ENCODE data around the gene RPS13. TPM values are rescaled to one million over a fixed set of nuclear protein-coding genes. Genes with fewer than 3 reads are reported as not detected.
A peak's percentile ranks its signal among the peaks of the same experiment; 100 is the strongest.
"Not testable (repeated sequence)": the region's sequence is repeated elsewhere in the genome, so short reads cannot be mapped to it uniquely, and the experiment has no call there.

Gene RPS13
- total RNA-seq, 2 experiments from 2014 or later = 1,540 to 1,911 TPM

DNA sequence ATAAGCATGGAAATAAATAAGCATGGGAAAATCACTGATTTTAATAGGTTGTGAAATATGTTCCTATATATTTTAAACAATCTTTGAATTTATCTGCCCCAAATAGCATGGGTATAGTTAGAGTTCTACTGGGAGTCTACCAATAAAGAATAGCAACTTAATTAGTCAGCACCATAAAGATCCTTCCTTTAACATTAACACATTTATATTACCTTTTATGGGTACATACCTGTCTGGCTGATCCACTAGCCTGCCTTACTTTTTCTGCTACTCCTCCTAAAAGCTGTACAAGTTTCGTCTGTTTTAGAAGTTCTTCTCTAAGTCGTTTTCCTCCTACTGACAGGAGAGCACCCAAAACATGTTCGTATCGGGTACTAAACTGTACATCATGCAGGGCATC is 39.8 kb upstream of the RPS13 start:
- H3K9me3 ChIP-seq (ENCODE audit: low read length) = no peaks in the 10 kb centered on the region
- H3K4me3 ChIP-seq (ENCODE audit: low read depth, low read length, poor library complexity, severe bottlenecking) = no peak overlapping the region
- intact Hi-C loops (cut with micrococcal nuclease; ENCODE audit: unreplicated experiment) = no loop called here
- H3K4me2 ChIP-seq (ENCODE audit: low read length) = no peak overlapping the region
- TF ChIP-seq EZH2phosphoT487 (IDR thresholded peaks at IDR 0.05; ENCODE audit: borderline replicate concordance, low read depth, low read length) = no peak
- TF ChIP-seq, protein P1, sequence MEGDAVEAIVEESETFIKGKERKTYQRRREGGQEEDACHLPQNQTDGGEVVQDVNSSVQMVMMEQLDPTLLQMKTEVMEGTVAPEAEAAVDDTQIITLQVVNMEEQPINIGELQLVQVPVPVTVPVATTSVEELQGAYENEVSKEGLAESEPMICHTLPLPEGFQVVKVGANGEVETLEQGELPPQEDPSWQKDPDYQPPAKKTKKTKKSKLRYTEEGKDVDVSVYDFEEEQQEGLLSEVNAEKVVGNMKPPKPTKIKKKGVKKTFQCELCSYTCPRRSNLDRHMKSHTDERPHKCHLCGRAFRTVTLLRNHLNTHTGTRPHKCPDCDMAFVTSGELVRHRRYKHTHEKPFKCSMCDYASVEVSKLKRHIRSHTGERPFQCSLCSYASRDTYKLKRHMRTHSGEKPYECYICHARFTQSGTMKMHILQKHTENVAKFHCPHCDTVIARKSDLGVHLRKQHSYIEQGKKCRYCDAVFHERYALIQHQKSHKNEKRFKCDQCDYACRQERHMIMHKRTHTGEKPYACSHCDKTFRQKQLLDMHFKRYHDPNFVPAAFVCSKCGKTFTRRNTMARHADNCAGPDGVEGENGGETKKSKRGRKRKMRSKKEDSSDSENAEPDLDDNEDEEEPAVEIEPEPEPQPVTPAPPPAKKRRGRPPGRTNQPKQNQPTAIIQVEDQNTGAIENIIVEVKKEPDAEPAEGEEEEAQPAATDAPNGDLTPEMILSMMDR (conservative IDR thresholded peaks at IDR 0.05; ENCODE audit: low read length) = no peak
- H4K20me1 ChIP-seq (ENCODE audit: insufficient read depth, low read length) = no peaks in the 10 kb centered on the region
- CTCF ChIA-PET (ENCODE audit: unreplicated experiment) = no interaction called here
- peaks cover 75% of the 10 kb centered on the region for H3K36me3 ChIP-seq (ENCODE audit: insufficient read depth, low read length)
- BruUV-seq (replicated peaks) = no TSS peak
- POLR2A ChIA-PET = no interaction called here
- H2AFZ ChIP-seq (ENCODE audit: low read length) = no peak overlapping the region
- no peaks in the 10 kb centered on the region for H3K4me1 ChIP-seq (ENCODE audit: insufficient read depth, low read length, poor library complexity, severe bottlenecking)
- no peaks in the 10 kb centered on the region for H3K9me2 ChIP-seq (ENCODE audit: insufficient read depth, low read length)
- no peak for DNase-seq (ENCODE audit: low spot score)
- no peaks in the 10 kb centered on the region for H3K79me2 ChIP-seq (ENCODE audit: insufficient read depth, low read depth, low read length)
- no peak overlapping the region for H3K27ac ChIP-seq (ENCODE audit: low read depth, low read length, poor library complexity, severe bottlenecking)

DNA sequence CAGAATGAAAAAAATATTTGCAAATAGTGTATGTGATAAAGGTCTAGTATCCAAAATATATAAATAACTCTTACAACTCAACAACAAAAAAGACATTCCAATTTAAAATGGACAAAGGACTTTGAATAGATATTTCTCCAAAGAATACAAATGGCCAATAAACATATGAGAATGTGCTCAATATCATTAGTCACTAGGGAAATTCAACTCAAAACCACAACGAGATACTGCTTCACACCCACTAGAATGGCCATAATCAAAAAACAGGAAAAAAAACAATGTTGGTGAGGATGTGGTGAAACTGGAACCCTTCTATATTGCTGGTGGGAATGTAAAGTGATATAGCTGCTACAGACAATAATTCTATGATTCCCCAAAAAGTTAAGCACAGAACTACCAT is 38.6 kb upstream of the RPS13 start:
- DNase-seq (ENCODE audit: low spot score) = no peak
- no peak overlapping the region for H3K4me3 ChIP-seq (ENCODE audit: low read depth, low read length, poor library complexity, severe bottlenecking)
- TF ChIP-seq EZH2phosphoT487 (IDR thresholded peaks at IDR 0.05; ENCODE audit: borderline replicate concordance, low read depth, low read length) = no peak
- TF ChIP-seq, protein P1 (conservative IDR thresholded peaks at IDR 0.05; ENCODE audit: low read length) = no peak
- ChIA-PET CTCF (ENCODE audit: unreplicated experiment) (no interaction called here), POLR2A (no interaction called here)
- H3K27ac ChIP-seq (ENCODE audit: low read depth, low read length, poor library complexity, severe bottlenecking) = no peak overlapping the region
- no TSS peak for BruUV-seq (replicated peaks)
- H3K79me2 ChIP-seq (ENCODE audit: insufficient read depth, low read depth, low read length) = no peaks in the 10 kb centered on the region
- no peak overlapping the region for H2AFZ ChIP-seq (ENCODE audit: low read length)
- no peak overlapping the region for H3K4me2 ChIP-seq (ENCODE audit: low read length)
- intact Hi-C loops (cut with micrococcal nuclease; ENCODE audit: unreplicated experiment) = no loop called here
- H3K4me1 ChIP-seq (ENCODE audit: insufficient read depth, low read length, poor library complexity, severe bottlenecking) = no peaks in the 10 kb centered on the region
- H3K9me2 ChIP-seq (ENCODE audit: insufficient read depth, low read length) = no peaks in the 10 kb centered on the region
- H3K9me3 ChIP-seq (ENCODE audit: low read length) = no peaks in the 10 kb centered on the region
- no peaks in the 10 kb centered on the region for H4K20me1 ChIP-seq (ENCODE audit: insufficient read depth, low read length)
- peaks cover 76% of the 10 kb centered on the region for H3K36me3 ChIP-seq (ENCODE audit: insufficient read depth, low read length)

DNA sequence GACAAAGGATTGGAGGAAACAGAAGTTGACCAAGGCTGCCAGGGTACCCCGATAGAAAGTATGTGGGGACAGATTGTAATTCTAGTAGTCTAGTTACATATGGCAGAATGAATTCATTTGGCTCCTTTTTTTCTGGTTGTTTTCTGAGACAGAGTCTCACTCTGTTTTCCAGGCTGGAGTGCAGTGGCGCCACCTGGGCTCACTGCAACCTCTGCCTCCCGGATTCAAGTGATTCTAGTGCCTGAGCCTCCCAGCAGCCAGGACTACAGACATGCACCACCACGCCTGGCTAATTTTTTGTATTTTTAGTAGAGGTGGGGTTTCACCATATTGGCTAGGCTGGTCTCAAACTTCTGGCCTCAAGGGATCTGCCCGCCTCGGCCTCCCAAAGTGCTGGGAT is 30.3 kb upstream of the RPS13 start:
- H3K27ac ChIP-seq (ENCODE audit: low read depth, low read length, poor library complexity, severe bottlenecking); intact Hi-C loops (cut with micrococcal nuclease; ENCODE audit: unreplicated experiment); H2AFZ ChIP-seq (ENCODE audit: low read length); H3K9me3 ChIP-seq (ENCODE audit: low read length); BruUV-seq (replicated peaks); H4K20me1 ChIP-seq (ENCODE audit: insufficient read depth, low read length); H3K9me2 ChIP-seq (ENCODE audit: insufficient read depth, low read length); DNase-seq (ENCODE audit: low spot score); H3K79me2 ChIP-seq (ENCODE audit: insufficient read depth, low read depth, low read length); H3K4me1 ChIP-seq (ENCODE audit: insufficient read depth, low read length, poor library complexity, severe bottlenecking); CTCF ChIA-PET (ENCODE audit: unreplicated experiment); H3K4me2 ChIP-seq (ENCODE audit: low read length); H3K4me3 ChIP-seq (ENCODE audit: low read depth, low read length, poor library complexity, severe bottlenecking): not testable (repeated sequence)
- peaks cover 75% of the 10 kb centered on the region for H3K36me3 ChIP-seq (ENCODE audit: insufficient read depth, low read length)
- TF ChIP-seq, protein P1 (conservative IDR thresholded peaks at IDR 0.05; ENCODE audit: low read length) = peak; percentile 57
- POLR2A ChIA-PET = interaction anchor here (3.1 kb wide), 1 partner anchor 12 kb away, joined by 13 read pairs; no protein-coding TSS in a partner anchor

DNA sequence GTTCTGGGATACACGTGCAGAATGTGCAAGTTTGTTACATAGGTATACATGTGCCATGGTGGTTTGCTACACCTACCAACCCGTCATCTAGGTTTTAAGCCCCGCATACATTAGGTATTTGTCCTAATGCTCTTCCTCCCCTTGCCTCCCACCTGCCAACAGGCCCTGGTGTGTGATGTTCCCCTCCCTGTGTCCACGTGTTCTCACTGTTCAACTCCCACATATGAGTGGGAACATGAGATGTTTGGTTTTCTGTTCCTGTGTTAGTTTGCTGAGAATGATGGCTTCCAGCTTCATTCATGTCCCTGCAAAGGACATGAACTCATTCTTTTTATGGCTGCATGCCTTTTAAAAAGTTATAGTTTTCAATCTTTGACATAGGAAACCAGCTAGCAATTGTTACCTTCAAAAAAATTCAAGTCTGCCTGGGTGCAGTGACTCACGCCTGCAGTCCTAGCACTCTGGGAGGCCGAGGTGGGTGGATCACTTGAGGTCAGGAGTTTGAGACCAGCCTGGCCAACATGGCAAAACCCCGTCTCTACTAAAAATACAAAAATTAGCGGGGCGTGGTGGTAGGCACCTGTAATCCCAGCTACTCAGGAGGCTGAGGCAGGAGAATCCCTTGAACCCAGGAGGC is 28.1 kb upstream of the RPS13 start:
- H3K36me3 ChIP-seq (ENCODE audit: insufficient read depth, low read length) = peaks cover 78% of the 10 kb centered on the region
- DNase-seq (ENCODE audit: low spot score); H3K9me2 ChIP-seq (ENCODE audit: insufficient read depth, low read length); H3K9me3 ChIP-seq (ENCODE audit: low read length); H3K27ac ChIP-seq (ENCODE audit: low read depth, low read length, poor library complexity, severe bottlenecking); BruUV-seq (replicated peaks); H2AFZ ChIP-seq (ENCODE audit: low read length); H4K20me1 ChIP-seq (ENCODE audit: insufficient read depth, low read length); H3K4me3 ChIP-seq (ENCODE audit: low read depth, low read length, poor library complexity, severe bottlenecking); H3K79me2 ChIP-seq (ENCODE audit: insufficient read depth, low read depth, low read length); H3K4me1 ChIP-seq (ENCODE audit: insufficient read depth, low read length, poor library complexity, severe bottlenecking); H3K4me2 ChIP-seq (ENCODE audit: low read length); CTCF ChIA-PET (ENCODE audit: unreplicated experiment); intact Hi-C loops (cut with micrococcal nuclease; ENCODE audit: unreplicated experiment): not testable (repeated sequence)
- POLR2A ChIA-PET = interaction anchor here (0.7 to 1.4 kb wide), 2 partner anchors 30 to 110 kb away, joined by 3 to 4 read pairs; no protein-coding TSS in a partner anchor
